HL-60 (cell line): ENCODE measurements around the gene CACNA1H.

Experiments used
- DNase-seq, 2 experiments: peaks; one replicate each; pipeline ENCODE4 v3.0.0-alpha.2; 2010 to 2020; ENCODE audit warnings: low read depth in 1 of 2, low spot score in 1 of 2
- H3K27ac ChIP-seq: fragments of 250-450 bp; sonication (Bioruptor Pico); replicated peaks from 2 replicates; pipeline ENCODE4 v1.5.1; 2020; ENCODE audit warnings: mild to moderate bottlenecking, moderate library complexity
- H3K27me3 ChIP-seq: fragments of 250-450 bp; sonication (Bioruptor Pico); 2 replicates; pipeline ENCODE4 v1.5.1; 2021; ENCODE audit warnings: mild to moderate bottlenecking, moderate library complexity; ENCODE audit not compliant: insufficient read depth, poor library complexity, severe bottlenecking
- H3K4me3 ChIP-seq: replicated peaks from 2 replicates; pipeline ENCODE4 v1.5.1; 2011; ENCODE audit warnings: mild to moderate bottlenecking, control low read depth, low read length; ENCODE audit not compliant: insufficient read depth
- GABPA ChIP-seq: IDR thresholded peaks from 2 replicates; pipeline ENCODE4 v1.6.1; 2012; ENCODE audit warnings: low read depth
- POLR2AphosphoS5 ChIP-seq: IDR thresholded peaks from 2 replicates; pipeline ENCODE4 v1.6.1; 2012; ENCODE audit warnings: low read depth
- SPI1 ChIP-seq: IDR thresholded peaks from 2 replicates; pipeline ENCODE4 v1.6.1; 2012; ENCODE audit warnings: low read depth, mild to moderate bottlenecking, borderline replicate concordance
- TF ChIP-seq, protein P1 (sequence below): IDR thresholded peaks from 2 replicates; pipeline ENCODE4 v1.6.1; 2012; ENCODE audit warnings: low read depth; ENCODE audit not compliant: insufficient replicate concordance
- TF ChIP-seq, protein P2 (sequence below): IDR thresholded peaks from one replicate; pipeline ENCODE4 v1.5.1; 2011; ENCODE audit warnings: low read length, control low read depth, inconsistent platforms; ENCODE audit not compliant: insufficient read depth

Gene CACNA1H

DNA sequence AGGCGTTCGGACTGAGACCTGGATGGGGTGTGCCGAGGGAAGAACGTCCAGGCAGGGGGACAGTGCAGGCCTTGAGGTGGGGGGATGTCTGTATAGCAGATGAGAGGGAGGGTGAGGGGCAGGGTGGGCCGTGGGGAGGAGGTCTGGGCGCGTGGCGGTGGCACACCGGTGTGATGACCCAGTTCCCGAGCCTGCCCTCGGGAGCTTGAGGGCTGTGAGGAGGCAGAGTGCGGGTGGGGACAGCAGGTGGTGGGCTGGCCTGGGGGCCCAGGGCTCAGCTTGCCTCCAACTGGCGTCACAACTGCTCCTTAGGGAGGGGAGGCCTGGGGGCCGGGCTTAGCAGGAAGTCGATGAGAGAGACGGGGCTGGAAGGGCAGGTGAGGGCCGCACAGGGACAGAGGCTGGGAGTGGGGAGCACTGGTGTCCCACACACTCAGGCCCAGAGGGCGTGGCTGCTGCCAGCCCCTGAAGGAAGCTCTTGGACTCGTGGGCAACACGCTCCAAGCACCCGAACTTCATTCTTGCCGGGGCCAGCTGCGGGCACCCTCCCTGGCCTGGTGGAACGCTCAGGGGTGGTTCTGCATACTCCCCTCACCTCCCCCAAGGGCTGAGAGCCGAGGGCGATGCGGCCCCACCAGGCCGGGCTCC lies 6.5 kb downstream of the CACNA1H start:
- no peak for DNase-seq
- peaks cover 8% of the 10 kb centered on the region for H3K27me3 ChIP-seq
- H3K4me3 ChIP-seq = no peak overlapping the region
- TF ChIP-seq SPI1 = no peak
- TF ChIP-seq, protein P1, sequence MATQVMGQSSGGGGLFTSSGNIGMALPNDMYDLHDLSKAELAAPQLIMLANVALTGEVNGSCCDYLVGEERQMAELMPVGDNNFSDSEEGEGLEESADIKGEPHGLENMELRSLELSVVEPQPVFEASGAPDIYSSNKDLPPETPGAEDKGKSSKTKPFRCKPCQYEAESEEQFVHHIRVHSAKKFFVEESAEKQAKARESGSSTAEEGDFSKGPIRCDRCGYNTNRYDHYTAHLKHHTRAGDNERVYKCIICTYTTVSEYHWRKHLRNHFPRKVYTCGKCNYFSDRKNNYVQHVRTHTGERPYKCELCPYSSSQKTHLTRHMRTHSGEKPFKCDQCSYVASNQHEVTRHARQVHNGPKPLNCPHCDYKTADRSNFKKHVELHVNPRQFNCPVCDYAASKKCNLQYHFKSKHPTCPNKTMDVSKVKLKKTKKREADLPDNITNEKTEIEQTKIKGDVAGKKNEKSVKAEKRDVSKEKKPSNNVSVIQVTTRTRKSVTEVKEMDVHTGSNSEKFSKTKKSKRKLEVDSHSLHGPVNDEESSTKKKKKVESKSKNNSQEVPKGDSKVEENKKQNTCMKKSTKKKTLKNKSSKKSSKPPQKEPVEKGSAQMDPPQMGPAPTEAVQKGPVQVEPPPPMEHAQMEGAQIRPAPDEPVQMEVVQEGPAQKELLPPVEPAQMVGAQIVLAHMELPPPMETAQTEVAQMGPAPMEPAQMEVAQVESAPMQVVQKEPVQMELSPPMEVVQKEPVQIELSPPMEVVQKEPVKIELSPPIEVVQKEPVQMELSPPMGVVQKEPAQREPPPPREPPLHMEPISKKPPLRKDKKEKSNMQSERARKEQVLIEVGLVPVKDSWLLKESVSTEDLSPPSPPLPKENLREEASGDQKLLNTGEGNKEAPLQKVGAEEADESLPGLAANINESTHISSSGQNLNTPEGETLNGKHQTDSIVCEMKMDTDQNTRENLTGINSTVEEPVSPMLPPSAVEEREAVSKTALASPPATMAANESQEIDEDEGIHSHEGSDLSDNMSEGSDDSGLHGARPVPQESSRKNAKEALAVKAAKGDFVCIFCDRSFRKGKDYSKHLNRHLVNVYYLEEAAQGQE = no peak
- TF ChIP-seq GABPA = no peak
- TF ChIP-seq, protein P2, sequence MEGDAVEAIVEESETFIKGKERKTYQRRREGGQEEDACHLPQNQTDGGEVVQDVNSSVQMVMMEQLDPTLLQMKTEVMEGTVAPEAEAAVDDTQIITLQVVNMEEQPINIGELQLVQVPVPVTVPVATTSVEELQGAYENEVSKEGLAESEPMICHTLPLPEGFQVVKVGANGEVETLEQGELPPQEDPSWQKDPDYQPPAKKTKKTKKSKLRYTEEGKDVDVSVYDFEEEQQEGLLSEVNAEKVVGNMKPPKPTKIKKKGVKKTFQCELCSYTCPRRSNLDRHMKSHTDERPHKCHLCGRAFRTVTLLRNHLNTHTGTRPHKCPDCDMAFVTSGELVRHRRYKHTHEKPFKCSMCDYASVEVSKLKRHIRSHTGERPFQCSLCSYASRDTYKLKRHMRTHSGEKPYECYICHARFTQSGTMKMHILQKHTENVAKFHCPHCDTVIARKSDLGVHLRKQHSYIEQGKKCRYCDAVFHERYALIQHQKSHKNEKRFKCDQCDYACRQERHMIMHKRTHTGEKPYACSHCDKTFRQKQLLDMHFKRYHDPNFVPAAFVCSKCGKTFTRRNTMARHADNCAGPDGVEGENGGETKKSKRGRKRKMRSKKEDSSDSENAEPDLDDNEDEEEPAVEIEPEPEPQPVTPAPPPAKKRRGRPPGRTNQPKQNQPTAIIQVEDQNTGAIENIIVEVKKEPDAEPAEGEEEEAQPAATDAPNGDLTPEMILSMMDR = no peak
- TF ChIP-seq POLR2AphosphoS5 = no peak
- no peak overlapping the region for H3K27ac ChIP-seq

DNA sequence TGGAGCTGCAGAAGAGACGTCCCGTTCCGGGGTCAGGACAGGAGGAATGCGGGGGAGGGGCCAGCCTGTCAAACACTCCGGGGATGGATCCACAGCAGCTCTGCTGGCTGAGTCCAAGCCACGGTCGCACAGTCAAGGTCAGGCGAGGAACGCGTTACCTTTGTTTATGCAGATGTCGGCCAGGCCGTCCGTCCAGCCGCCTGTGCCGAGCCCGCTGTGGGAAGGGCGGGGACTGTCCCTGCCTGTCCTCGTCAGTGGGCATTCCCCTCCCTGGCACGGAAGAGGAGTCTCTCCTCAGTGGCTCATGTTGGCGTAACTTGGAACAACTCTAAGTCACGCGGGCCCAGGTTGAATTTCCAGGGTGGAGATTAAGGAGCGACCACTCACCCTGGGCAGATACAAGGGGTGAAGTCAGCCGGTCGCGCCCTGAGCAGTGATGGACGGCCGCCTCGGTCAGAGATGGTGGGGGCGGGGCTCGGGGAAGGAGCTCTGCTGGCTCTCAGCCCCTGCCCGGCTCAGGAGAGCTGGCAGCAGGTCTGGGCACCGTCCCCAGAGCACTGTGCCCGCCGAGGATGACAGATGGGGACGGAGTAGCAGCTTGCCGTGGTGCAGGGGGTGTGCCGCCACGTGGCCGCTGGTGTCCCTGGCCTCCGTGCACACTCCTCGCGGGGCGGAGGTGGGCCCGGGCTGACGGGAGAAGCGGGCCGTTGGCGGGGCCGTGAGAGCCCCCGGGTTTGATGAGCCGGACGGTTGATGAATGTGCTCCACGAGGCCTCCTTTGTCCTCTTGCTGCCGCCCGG lies 7.3 kb downstream of the CACNA1H start:
- TF ChIP-seq GABPA (no peak), POLR2AphosphoS5 (no peak), SPI1 (no peak)
- TF ChIP-seq, protein P2 = no peak
- TF ChIP-seq, protein P1 = no peak
- peaks cover under 1% of the 10 kb centered on the region for H3K27me3 ChIP-seq
- H3K27ac ChIP-seq = no peak overlapping the region
- no peak for DNase-seq
- H3K4me3 ChIP-seq = no peak overlapping the region

DNA sequence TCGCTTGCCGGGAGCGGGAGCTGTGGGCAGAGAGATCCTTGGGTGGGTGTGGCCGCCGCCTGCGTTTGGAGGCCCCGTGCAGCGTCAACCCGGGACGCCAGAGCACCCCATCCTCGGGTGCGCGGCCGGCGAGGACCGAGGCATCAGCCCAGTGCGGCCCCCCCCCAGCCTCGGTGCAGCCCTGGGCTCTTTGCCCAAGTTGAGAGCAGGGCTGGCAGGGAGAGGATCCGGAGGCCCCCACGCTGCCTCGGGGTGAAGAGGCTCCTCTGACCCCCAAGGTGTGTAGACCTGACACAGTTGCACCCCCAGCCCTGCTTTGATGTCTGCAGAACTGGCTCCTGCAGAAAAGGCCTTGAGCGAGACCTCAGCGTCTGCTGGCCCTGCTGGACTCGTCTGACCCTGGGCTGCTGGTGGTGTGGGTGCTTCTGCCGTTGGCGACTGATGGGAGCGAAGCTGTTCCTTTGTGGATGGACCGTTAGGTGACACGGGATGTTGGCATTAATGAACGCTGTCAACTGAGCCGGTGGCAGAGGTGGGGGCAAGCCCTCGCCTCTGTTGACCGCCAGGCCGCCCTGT lies 8.0 kb downstream of the CACNA1H start:
- TF ChIP-seq GABPA = no peak
- TF ChIP-seq SPI1 = no peak
- TF ChIP-seq, protein P2 = no peak
- TF ChIP-seq POLR2AphosphoS5 = no peak
- TF ChIP-seq, protein P1 = no peak
- Histone ChIP-seq H3K4me3 (no peak overlapping the region), H3K27ac (no peak overlapping the region), H3K27me3 (no peaks in the 10 kb centered on the region)
- DNase-seq = no peak
